LoVo (cell line): ENCODE data around the gene NPHP4.

ENCODE experiments used
- DNase-seq: peaks from one replicate; pipeline ENCODE4 v3.0.0-alpha.2; 2016; ENCODE audit warnings: low spot score

Gene NPHP4

DNA sequence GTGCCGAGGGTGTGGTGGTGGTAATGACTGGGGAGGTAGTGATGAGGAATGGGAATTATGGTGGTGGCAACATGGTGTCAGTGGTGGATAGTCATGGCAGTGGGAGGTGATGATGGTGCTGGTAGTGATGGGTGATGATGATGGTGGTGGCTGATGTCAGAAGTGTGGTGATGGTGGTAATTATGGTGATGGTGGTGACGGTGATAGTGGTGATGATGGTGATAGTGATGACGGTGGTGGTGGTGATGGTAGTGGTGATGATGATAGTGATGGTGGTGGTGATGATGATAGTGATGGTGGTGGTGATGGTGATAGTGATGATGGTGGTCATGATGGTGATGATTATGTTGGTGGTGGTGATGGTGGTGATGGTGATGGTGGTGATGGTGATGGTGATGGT lies 162.8 kb downstream of the NPHP4 start:
- no peak for DNase-seq

GRCh38 chr1:5828308-5828935 lies 163.8 kb downstream of the NPHP4 start:
- no peak for DNase-seq

DNA sequence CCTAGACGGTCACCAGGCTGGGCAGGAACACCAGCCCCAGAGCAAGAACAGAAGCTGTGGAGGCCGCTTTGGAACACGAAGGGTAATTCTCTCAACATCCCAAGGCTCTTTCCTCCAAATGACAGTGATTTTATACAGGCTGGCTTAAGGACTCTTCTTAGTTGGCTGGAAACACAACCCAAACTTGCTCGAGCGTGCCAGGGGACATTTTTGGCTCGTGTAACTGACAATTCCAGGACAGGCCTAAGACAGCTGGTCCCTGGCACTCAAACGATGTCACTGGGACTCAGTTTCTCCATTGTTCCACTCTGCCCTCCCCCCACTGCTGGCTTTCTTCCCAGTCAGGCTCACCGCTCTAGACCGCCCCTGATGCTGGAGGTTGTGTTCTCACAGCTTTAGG lies 164.7 kb downstream of the NPHP4 start:
- no peak for DNase-seq

- no peak for DNase-seq
Observed at GRCh38 chr1:5826601-5827000, 165.6 kb downstream of the NPHP4 start.

DNA sequence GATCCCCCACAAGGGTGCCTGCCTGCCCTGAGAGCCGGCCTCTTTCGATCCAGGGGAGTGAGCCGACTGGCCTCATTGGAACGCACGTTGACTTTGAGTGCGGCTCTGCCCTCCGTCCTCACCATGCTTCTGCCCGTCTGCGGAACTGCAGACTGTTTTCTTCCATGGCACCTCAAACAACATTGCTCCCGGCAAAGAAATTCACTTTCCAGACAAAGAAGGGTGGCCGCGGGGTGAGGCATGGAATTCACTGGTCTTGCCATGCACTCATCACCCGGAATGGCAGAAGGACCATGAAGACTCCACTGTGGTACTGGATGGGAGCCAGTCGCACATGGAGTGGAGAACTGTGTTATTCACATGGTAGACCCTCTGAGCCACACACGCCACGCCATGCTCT lies 169.5 kb downstream of the NPHP4 start:
- no peak for DNase-seq

- DNase-seq = no peak
Observed at GRCh38 chr1:5822266-5822665, 170.0 kb downstream of the NPHP4 start.

GRCh38 chr1:5821540-5822176 lies 170.6 kb downstream of the NPHP4 start:
- DNase-seq = no peak

DNA sequence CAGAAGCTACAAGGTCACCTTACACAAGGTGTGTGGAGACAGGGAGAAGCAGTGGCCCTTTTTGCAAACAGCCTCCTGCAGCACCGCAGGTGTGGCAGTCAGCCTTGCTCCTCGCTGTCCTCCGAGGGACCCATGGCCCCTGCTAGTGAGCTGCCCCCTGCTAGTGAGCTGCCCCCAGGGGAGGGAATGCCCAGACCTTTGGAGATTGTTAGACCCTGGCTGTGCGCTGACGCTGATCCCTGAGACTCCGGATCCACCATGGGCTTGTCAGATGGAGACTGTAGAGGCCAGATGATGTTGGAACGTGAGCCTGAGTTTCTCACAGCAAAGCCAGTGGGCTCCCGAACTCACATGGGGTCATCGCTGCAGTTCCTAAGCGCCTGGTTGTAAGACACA lies 172.2 kb downstream of the NPHP4 start:
- DNase-seq = no peak

GRCh38 chr1:5819391-5820025 lies 172.7 kb downstream of the NPHP4 start:
- DNase-seq = no peak

- no peak for DNase-seq
Observed at GRCh38 chr1:5818755-5819154, 173.5 kb downstream of the NPHP4 start.

DNA sequence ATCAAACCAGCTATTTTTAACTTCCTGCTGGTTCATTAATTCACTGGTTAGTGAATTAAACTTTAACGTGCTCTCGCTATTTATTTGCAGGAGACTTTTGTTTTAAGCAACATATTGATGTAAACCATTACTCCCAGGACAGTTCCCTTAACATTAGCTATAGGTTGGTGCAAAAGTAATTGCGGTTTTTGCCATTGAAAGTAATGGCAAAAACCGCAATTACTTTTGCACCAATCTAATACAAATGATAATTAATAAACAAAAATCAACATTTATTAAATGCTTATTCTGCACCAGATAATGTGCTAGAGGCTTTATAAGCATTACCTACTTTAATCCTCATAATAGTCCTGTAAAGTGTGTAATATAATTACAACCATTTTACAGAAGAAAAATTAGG lies 176.5 kb downstream of the NPHP4 start:
- DNase-seq = no peak

DNA sequence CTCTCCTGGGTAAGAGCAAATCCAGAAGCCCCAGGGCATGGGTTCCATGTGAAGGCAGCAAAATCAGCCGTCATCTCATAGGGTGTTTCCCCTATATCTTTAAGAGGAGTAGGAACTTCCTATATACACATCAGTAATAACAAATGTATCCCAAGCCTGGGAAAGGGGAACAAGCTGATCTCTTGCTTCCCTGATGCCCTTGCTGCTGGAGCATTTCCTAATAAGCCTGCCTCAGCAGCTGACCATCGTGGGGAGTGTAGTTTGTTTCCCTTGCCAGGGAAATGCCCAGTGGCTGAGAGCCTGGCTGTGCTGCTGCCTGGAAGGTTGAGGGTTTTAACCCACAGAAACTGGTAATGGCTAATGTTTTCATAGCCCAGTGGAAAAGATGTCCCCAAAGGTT lies 177.0 kb downstream of the NPHP4 start:
- DNase-seq = no peak

DNA sequence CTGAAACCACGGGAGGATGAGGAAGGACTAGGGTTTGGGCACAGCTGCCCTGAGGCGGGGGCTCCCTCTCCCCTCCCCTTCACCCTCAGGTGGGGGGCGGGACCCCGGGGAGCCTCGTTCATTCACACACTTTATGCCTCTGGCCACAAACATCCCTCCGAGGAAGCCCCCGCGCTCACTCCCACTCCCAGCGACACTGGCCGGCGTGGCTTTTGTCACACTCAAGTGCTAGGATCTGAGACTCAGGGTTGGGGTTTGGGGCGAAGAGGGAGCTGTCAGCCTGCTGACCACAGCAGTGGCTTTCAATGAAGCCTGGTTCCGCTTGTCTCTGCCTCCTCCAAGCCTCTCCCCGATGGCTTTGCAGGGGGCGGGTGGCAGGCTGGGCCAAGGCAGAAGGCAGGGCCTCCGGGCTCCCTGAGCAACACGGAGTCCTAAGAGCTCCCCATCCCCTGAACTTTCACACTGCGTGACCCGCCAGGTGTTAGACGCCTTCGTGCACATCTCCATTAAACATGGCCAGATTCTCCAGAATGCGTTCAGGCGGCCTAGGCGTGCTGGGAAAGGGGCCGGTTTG lies 178.1 kb downstream of the NPHP4 start:
- no peak for DNase-seq

DNA sequence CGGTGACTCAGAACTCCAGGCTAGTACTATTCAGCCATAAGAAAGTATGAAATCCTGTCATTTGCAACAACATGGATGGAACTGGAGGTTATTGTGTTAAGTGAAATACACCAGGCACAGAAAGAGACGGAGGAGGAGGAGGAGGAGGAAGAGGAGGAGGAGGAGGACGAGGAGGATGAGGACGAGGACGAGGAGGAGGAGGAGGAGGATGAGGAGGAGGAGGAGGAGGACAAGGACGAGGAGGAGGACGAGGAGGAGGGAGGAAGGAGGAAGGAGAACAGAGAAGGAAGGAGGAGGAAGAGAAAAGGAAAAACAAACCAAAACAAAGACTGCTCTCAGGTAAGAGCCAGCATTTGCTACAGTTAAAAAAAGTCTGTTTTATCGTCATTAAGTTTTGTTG lies 178.7 kb downstream of the NPHP4 start:
- DNase-seq = no peak
